Measurements from ENCODE around the gene PEX3.
"Not testable (repeated sequence)": the region's sequence is repeated elsewhere in the genome, so short reads cannot be mapped to it uniquely, and the experiment has no call there.

The PEX3 gene

GRCh38 chr6:143449082-143449713, 1.4 kb upstream of the PEX3 start:
- DNase-seq (ENCODE audit: low read depth), result no peak

DNA sequence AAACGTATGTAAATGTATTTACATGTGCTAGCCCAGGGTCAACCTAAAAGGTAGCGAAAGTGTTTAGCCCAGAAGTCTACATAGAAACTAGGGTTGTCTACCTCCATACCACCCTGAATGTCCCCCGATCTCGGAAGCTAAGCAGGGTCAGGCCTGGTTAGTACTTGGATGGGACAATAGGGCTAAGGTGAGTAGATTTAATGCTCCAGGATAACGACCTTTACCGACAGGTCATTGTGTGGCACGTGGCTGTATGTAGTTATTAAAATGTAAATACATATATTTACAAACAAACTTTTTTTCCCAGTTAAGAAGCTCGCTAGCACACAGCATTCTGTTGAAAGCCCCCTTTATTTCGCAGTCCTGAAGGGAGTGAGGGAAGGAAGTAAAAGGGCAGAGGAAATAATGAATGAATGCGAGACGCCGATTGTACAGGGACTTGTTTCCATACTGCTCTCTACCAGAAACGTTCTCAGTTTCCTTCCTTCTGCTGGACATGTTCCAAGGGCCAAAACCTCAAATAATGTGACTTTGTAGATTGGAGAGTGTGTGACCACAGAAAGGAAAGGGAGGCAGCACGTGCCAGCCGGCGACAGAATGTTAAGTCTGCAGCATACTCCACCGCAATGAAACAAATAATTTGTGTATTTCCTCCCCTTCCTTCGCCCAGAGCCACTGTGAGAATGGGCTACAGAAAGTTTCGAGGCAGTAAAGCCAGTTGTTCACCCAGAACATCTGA, 722 bp upstream of the PEX3 start:
- DNase-seq (ENCODE audit: low read depth), result peak; percentile 9

DNA sequence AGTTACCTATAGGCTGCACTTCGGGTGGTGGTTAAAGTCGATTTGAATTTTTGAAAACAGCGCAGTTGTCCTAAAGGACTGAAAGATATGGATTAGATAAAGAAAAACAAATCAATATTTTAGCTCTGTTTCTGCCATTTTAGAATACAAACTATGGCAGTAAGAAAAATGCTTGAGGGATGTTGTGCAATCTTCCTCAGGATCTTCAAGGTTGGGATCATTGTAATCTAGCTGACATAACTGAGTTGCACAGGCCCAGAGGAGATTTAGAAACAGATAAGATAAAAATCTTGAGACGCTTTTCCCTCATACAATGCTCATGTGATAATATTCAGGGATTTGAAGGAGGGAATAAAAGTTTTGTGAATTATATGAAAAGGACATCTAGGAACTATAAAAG, 926 bp downstream of the PEX3 start:
- DNase-seq (ENCODE audit: low read depth), result no peak

DNA sequence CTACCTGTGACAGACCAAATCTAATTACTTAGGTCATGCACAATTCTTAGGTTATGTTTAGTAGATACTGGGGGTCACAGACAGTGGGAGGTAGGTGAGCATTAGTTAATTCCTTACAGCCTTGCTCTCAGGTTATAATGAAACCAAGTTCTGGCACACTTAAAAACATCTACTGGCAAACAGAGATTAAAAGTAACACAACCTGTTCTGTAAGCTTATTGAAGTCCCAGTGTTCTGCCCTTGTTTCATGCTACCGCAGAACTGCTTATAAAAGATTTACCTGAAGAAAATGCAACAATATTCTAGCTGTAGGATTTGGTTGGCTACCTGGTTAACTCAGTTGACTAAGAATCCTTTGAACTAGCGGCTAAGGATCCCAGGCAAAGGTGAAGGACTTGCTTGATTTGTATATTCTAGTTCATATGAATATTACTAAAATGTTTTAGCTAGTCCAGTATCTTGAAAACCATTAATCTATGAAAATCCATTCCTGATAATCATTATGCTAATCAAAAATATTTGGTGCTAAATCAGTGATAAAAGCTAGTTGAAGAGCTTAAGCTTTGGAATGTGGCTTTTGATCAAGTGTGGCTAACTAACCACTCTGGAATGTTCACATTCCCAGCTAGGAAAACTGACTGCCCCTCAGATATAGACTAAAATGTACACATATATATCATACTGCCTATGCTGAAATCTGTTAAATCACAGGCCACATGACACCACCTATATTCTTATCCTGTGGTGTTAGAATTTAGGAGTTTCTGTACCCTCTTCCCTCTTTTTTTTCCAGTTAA, 7.2 kb downstream of the PEX3 start:
- DNase-seq (ENCODE audit: low read depth), result no peak

GRCh38 chr6:143465546-143465945, 14.9 kb downstream of the PEX3 start:
- DNase-seq (ENCODE audit: low read depth), result no peak

GRCh38 chr6:143468026-143468425, 17.4 kb downstream of the PEX3 start:
- DNase-seq (ENCODE audit: low read depth), result no peak

- not testable (repeated sequence) for DNase-seq (ENCODE audit: low read depth)
These were observed 18.2 kb downstream of the PEX3 start for GRCh38 chr6:143468823-143469222.

DNA sequence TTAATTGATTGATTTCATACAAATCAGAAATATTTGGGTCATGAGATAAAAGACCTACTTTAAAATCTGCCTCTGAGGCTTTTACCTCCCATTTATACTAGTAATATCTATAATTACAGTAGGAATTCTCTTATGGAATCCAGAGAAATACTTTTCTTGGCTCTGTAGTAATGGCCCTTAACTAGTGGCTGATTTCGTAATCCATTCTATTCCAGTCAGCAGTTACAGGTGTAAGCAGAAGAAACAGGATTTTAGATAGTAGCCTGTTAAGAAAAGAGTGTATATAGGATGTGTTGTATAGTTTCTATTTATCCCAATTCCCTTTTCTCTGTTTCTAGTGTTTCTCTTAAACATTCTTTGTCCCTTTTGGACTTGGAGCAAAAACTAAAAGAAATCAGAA, 21.2 kb downstream of the PEX3 start:
- no peak for DNase-seq (ENCODE audit: low read depth)

- no peak for DNase-seq (ENCODE audit: low read depth)
These were observed 25.9 kb downstream of the PEX3 start for GRCh38 chr6:143476545-143476944.

- DNase-seq (ENCODE audit: low read depth), result no peak
These were observed 28.0 kb downstream of the PEX3 start for GRCh38 chr6:143478479-143479062.

- DNase-seq (ENCODE audit: low read depth), result no peak
These were observed 32.0 kb downstream of the PEX3 start for GRCh38 chr6:143482593-143482992.

GRCh38 chr6:143485967-143486366, 35.4 kb downstream of the PEX3 start:
- DNase-seq (ENCODE audit: low read depth), result no peak

DNA sequence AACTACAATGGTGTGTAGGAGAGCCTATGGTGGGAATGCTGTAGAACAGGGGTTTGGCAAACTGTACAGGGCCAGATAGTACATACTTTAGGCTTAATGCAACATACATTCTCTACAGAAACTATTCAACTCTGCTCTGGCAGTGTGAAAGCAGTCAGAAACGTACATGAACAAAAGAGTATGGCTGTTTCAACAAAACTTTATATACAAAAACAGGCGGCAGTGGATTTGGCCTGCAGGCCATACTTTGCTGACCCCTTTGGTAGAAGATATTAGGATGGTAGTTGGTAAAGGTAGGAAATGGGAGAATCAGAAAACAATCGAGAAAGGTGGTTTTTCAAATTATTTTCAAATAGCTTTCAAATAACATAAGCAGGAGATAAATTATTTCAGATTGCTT, 36.1 kb downstream of the PEX3 start:
- no peak for DNase-seq (ENCODE audit: low read depth)

DNA sequence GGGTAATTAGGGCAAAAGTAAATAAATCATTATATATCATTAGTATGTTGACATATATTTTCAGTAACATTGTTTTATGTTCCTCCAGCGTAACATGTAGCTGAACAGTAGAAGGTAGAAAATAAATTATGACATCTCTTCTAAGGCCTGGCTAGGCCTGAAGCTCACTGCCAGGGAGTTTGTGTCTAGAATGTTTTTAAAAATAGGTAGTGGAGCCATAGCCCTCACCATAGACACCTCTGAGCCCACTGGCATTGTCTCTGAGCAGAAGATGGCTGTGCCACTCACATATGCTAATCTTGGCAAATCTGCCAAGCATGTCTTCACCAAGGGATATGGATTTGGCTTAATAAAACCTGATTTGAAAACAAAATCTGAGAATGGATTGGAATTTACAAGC, 39.6 kb downstream of the PEX3 start:
- no peak for DNase-seq (ENCODE audit: low read depth)

GRCh38 chr6:143490775-143491174, 40.2 kb downstream of the PEX3 start:
- DNase-seq (ENCODE audit: low read depth), result peak; percentile 19

GRCh38 chr6:143496974-143497373, 46.4 kb downstream of the PEX3 start:
- no peak for DNase-seq (ENCODE audit: low read depth)

GRCh38 chr6:143498428-143498827, 47.8 kb downstream of the PEX3 start:
- DNase-seq (ENCODE audit: low read depth), result no peak

DNA sequence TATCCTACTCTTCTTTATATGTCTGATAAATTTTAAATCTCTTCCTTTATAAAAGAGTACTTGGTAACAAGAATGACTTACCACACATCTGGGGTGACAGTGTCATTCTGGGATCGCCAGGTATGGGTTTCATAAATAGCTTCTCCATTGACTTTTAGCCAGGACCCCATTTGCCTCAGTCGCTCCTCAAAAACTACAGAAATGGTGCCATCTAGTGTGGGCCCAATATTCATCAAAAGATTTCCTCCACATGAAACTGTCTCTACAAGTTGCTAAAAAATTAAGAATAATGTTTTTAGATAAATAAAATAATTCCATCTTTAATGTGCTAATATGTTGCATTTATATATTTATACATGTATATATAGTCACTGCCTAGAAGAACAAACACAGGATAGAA, 51.2 kb downstream of the PEX3 start:
- no peak for DNase-seq (ENCODE audit: low read depth)

GRCh38 chr6:143504369-143504768, 53.8 kb downstream of the PEX3 start:
- no peak for DNase-seq (ENCODE audit: low read depth)

- DNase-seq (ENCODE audit: low read depth), result no peak
These were observed 54.5 kb downstream of the PEX3 start for GRCh38 chr6:143505111-143505510.

DNA sequence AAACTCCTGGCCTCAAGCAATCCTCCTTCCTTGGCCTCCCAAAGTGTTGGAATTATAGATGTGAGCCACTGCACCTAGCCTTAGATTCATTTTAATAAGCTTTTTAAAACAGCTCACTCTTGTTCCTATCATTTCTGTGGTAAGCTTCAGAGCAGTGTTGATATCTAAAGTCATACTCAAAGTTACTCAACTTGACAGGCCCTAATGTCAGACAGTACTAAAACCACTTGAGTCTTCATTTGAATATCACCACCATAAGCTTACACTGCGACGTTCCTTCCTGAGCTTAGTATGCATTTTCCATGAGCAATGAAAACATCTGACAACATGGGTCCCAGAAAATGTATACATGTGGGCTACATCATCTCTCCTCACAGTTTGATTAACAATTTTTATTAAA, 54.9 kb downstream of the PEX3 start:
- no peak for DNase-seq (ENCODE audit: low read depth)

GRCh38 chr6:143506199-143506598, 55.6 kb downstream of the PEX3 start:
- no peak for DNase-seq (ENCODE audit: low read depth)

DNA sequence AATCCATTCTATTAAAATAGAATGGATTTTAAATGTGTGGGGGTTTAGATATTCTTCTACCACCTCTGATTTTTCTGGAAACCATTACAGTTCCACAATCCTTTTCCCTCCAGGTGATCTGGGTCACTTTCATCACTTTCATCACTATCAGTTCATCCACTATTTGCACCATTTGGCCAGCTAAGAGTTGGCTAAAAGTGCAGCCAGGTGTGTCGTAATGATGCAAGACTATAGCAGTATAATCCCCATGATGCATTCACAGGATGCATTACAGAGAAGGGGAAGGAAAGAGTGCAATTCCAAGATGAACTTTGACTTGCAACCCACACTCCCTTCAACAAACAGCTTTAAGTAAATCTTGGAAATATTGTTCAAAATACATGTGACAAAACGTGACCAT, 56.0 kb downstream of the PEX3 start:
- no peak for DNase-seq (ENCODE audit: low read depth)

All from stromal cell of bone marrow (primary cell).